Lower lobe of right lung (tissue), 2 donors: ENCODE results near the gene ZNF24. TPM values are rescaled to one million over a fixed set of nuclear protein-coding genes. Genes with fewer than 3 reads are reported as not detected.
A peak's percentile ranks its signal among the peaks of the same experiment; 100 is the strongest.

Experiments used
- ATAC-seq, 2 donors: fragments of 200-7000 bp; cut with Tn5 transposase; one replicate each; pipeline ENCODE4 v1.9.1; 2020 to 2022; ENCODE audit warnings: mild to moderate bottlenecking in 2 of 2, moderate library complexity in 2 of 2
- DNase-seq: peaks from one replicate; pipeline ENCODE4 v3.0.0-alpha.2; 2020
- H3K27ac ChIP-seq: fragments of 200-600 bp; one replicate; pipeline ENCODE4 v1.8.0; 2022
- H3K27me3 ChIP-seq: fragments of 200-600 bp; one replicate; pipeline ENCODE4 v1.8.0; 2022; ENCODE audit warnings: low read depth
- H3K36me3 ChIP-seq: fragments of 200-600 bp; one replicate; pipeline ENCODE4 v1.8.0; 2022; ENCODE audit warnings: mild to moderate bottlenecking
- H3K4me1 ChIP-seq: fragments of 200-600 bp; one replicate; pipeline ENCODE4 v1.8.0; 2022
- H3K4me3 ChIP-seq: fragments of 200-600 bp; one replicate; pipeline ENCODE4 v1.8.0; 2022; ENCODE audit warnings: mild to moderate bottlenecking
- H3K9me3 ChIP-seq: fragments of 200-600 bp; one replicate; pipeline ENCODE4 v1.8.0; 2022
- CTCF ChIP-seq: fragments of 200-600 bp; IDR thresholded peaks from one replicate; pipeline ENCODE4 v1.8.0; 2022; ENCODE audit warnings: antibody characterized with exemption, mild to moderate bottlenecking
- intact Hi-C: fragments of 100-400 bp; cut with DNase I; formaldehyde crosslinking; loops from one replicate; pipeline ENCODE4 v1.11.0; 2022
- long read RNA-seq: library from polyadenylated mRNA; unstranded; transcript quantifications from one replicate; pipeline ENCODE4 v2.0.0, GENCODE V29; 2021
- total RNA-seq: library from RNA; stranded (reverse); fragmentation: NEBNext Ultra II Directional; extraction: Animal tissue kit (Norgen Biotek cat#: 25700); gene quantifications from one replicate; pipeline ENCODE4 v1.2.1, GENCODE V29; 2021
- donor health status: DM: no; HTN: yes; CAD: no; lungs with severe emphysema.

Gene ZNF24
- total RNA-seq: 51.8 TPM
- long read RNA-seq, full-length matches to known transcripts: 62 of 73 reads
- long read RNA-seq, partial matches to known transcripts: 5 of 73 reads
- long read RNA-seq, other reads (novel, unspliced or antisense): 6 of 73 reads

GRCh38 chr18:35343936-35344735, at the start of gene ZNF24:
TSS of gene ZNF24 (minus strand) at chr18:35344420. CDS start at chr18:35340650, 3,770 bp downstream.
- Histone ChIP-seq H3K4me3 (peak within 1 kb of the TSS; percentile 93), H3K36me3 (peaks cover 27% of the 10 kb centered on the region), H3K27ac (peak within 1 kb of the TSS; percentile 100), H3K27me3 (no peaks in the 10 kb centered on the region), H3K4me1 (peaks cover 57% of the 10 kb centered on the region), H3K9me3 (no peaks in the 10 kb centered on the region)
- DNase-seq (peak; percentile 98), ATAC-seq (peak; percentile 99)
- no peak for TF ChIP-seq CTCF
- intact Hi-C loops: loop anchor here (10.0 kb wide), 1 partner anchor 99 kb away; the partner anchor contains the start of gene ZNF397

GRCh38 chr18:35393716-35394115, 49.5 kb upstream of the ZNF24 start:
- TF ChIP-seq CTCF: no peak
- H3K36me3 ChIP-seq: no peaks in the 10 kb centered on the region
- H3K9me3 ChIP-seq: no peaks in the 10 kb centered on the region
- H3K4me3 ChIP-seq: no peak overlapping the region
- DNase-seq (no peak), ATAC-seq (no peak)
- intact Hi-C loops: no loop called here
- no peak overlapping the region for H3K27ac ChIP-seq
- H3K27me3 ChIP-seq: no peaks in the 10 kb centered on the region
- no peaks in the 10 kb centered on the region for H3K4me1 ChIP-seq

GRCh38 chr18:35392375-35392774, 48.2 kb upstream of the ZNF24 start:
- Histone ChIP-seq H3K27ac (no peak overlapping the region), H3K27me3 (no peaks in the 10 kb centered on the region), H3K36me3 (no peaks in the 10 kb centered on the region), H3K4me1 (no peaks in the 10 kb centered on the region), H3K4me3 (no peak overlapping the region), H3K9me3 (no peaks in the 10 kb centered on the region)
- intact Hi-C loops: no loop called here
- no peak for DNase-seq
- no peak for TF ChIP-seq CTCF
- no peak for ATAC-seq

- ATAC-seq (peak in 1 of 2 donors; percentile 36), DNase-seq (no peak)
- H3K36me3 ChIP-seq: no peaks in the 10 kb centered on the region
- peaks cover 7% of the 10 kb centered on the region for H3K4me1 ChIP-seq
- no peak for TF ChIP-seq CTCF
- no peaks in the 10 kb centered on the region for H3K27me3 ChIP-seq
- no peak overlapping the region for H3K27ac ChIP-seq
- no peak overlapping the region for H3K4me3 ChIP-seq
- no peaks in the 10 kb centered on the region for H3K9me3 ChIP-seq
- intact Hi-C loops: no loop called here
Observed at GRCh38 chr18:35390951-35391700, 46.9 kb upstream of the ZNF24 start.

- peak overlapping the region; percentile 57 for H3K27ac ChIP-seq
- no peaks in the 10 kb centered on the region for H3K36me3 ChIP-seq
- intact Hi-C loops: no loop called here
- H3K4me1 ChIP-seq: peaks cover 7% of the 10 kb centered on the region
- H3K9me3 ChIP-seq: no peaks in the 10 kb centered on the region
- H3K4me3 ChIP-seq: no peak overlapping the region
- TF ChIP-seq CTCF: no peak
- DNase-seq (no peak), ATAC-seq (peak; percentile 29 to 69)
- H3K27me3 ChIP-seq: peaks cover 5% of the 10 kb centered on the region
Observed at GRCh38 chr18:35389095-35389618, 44.9 kb upstream of the ZNF24 start.
